K562 (cell line): ENCODE data around the gene UGT3A2. TPM values are rescaled to one million over a fixed set of nuclear protein-coding genes. Genes with fewer than 3 reads are reported as not detected.

Experiments used
- ATAC-seq: fragments of 200-7000 bp; cut with Tn5 transposase; 3 replicates; pipeline ENCODE4 v1.9.1; 2020; ENCODE audit warnings: moderate library complexity
- BruUV-seq: library from RNA; stranded (reverse); fragments of 400-500 nt; replicated peaks from 2 replicates; lab custom pipeline; 2021; lab: Mats Ljungman, UMichigan
- CTCF ChIA-PET: fragments of 300-600 bp; formaldehyde crosslinking; extraction: SDS; loops from one replicate; lab custom pipeline; 2021; ENCODE audit warnings: low intra/inter-chr PET ratio; lab: Yijun Ruan, JAX
- POLR2A ChIA-PET: fragments of 300-600, 350-650 bp; sonication (Branson Sonifier 250); formaldehyde crosslinking; extraction: SDS; loops from one replicate; lab custom pipeline; 2021; ENCODE audit warnings: antibody characterized with exemption, inconsistent platforms; lab: Yijun Ruan, JAX
- DNase-seq, 4 experiments: peaks; one replicate each; pipeline versions ENCODE4 v3.0.0 to v3.0.0-alpha.2; 2011 to 2018; ENCODE audit warnings: low spot score in 3 of 4, mixed read lengths in 3 of 4; ENCODE audit errors: extremely low read depth in 1 of 4
- FAIRE-seq: peaks from 2 replicates; lab custom pipeline; 2011; peaks lifted over from hg19 to GRCh38; lab: Jason Lieb, UNC
- H2AFZ ChIP-seq: 2 replicates; pipeline ENCODE4 v1.6.0; 2011; ENCODE audit warnings: low read depth, low read length, control low read depth, inconsistent platforms
- H3K27ac ChIP-seq: fragments of 200-600 bp; 3 replicates; pipeline ENCODE4 v1.8.0; 2011; ENCODE audit warnings: low read depth, mild to moderate bottlenecking, control low read depth, inconsistent platforms, low read length, moderate library complexity, mixed read lengths; ENCODE audit errors: extremely low read depth
- H3K27me3 ChIP-seq, 2 experiments: fragments of 300-600 bp in 1 of 2; 2 replicates in 1 of 2; 3 replicates in 1 of 2; pipeline versions ENCODE4 v1.6.0 to v1.8.0; 2011; ENCODE audit warnings: inconsistent platforms in 2 of 2, low read length in 2 of 2, mild to moderate bottlenecking in 1 of 2, mixed read lengths in 1 of 2, moderate library complexity in 1 of 2; ENCODE audit not compliant: control insufficient read depth in 2 of 2, insufficient read depth in 2 of 2
- H3K36me3 ChIP-seq: fragments of 300-600 bp; 3 replicates; pipeline ENCODE4 v1.8.0; 2011; ENCODE audit warnings: mild to moderate bottlenecking, low read length, inconsistent platforms; ENCODE audit not compliant: control insufficient read depth, insufficient read depth
- H3K4me1 ChIP-seq, 2 experiments: fragments of 200-600 bp in 1 of 2; replicated peaks in 1 of 2; 2 replicates in 1 of 2; 3 replicates in 1 of 2; pipeline versions ENCODE4 v1.5.1 to v1.8.0; 2011; ENCODE audit warnings: inconsistent platforms in 2 of 2, low read length in 2 of 2, mild to moderate bottlenecking in 1 of 2, mixed read lengths in 1 of 2, moderate library complexity in 1 of 2; ENCODE audit not compliant: control insufficient read depth in 2 of 2, insufficient read depth in 2 of 2
- H3K4me2 ChIP-seq: 2 replicates; pipeline ENCODE4 v1.6.1; 2011; ENCODE audit warnings: low read length, control low read depth, inconsistent platforms, mixed read lengths; ENCODE audit not compliant: insufficient read depth
- H3K4me3 ChIP-seq: fragments of 200-600 bp; sonication (generic), shearing (Covaris generic); 2 replicates; pipeline ENCODE4 v1.5.1; 2016; ENCODE audit warnings: control low read depth, inconsistent platforms
- H3K79me2 ChIP-seq: fragments of 200-600 bp; 3 replicates; pipeline ENCODE4 v1.8.0; 2011; ENCODE audit warnings: low read length, inconsistent platforms; ENCODE audit not compliant: control insufficient read depth, insufficient read depth
- H3K9ac ChIP-seq, 2 experiments: 2 replicates each; pipeline versions ENCODE4 v1.6.0 to v1.6.1; 2011; ENCODE audit warnings: low read depth in 2 of 2, low read length in 2 of 2, control low read depth in 1 of 2, inconsistent platforms in 1 of 2, mild to moderate bottlenecking in 1 of 2, mixed read lengths in 1 of 2; ENCODE audit not compliant: insufficient read depth in 1 of 2
- H3K9me1 ChIP-seq: one replicate; pipeline ENCODE4 v1.6.0; 2011; ENCODE audit warnings: inconsistent platforms, mild to moderate bottlenecking, low read length, moderate library complexity; ENCODE audit not compliant: control insufficient read depth, insufficient read depth
- H3K9me3 ChIP-seq: replicated peaks from 2 replicates; pipeline ENCODE4 v1.5.1; 2011; ENCODE audit warnings: low read depth, low read length, inconsistent platforms; ENCODE audit not compliant: control insufficient read depth, insufficient read depth
- H4K20me1 ChIP-seq: replicated peaks from 2 replicates; pipeline ENCODE4 v1.6.1; 2011; ENCODE audit warnings: low read length, inconsistent platforms, mixed read lengths; ENCODE audit not compliant: control insufficient read depth, insufficient read depth
- L3MBTL2 ChIP-seq: fragments of 450-650 bp; IDR thresholded peaks from 2 replicates; pipeline ENCODE4 v1.6.1; 2016; ENCODE audit warnings: mild to moderate bottlenecking, moderate library complexity
- SFPQ ChIP-seq: fragments of 200-400 bp; formaldehyde crosslinking; IDR thresholded peaks from 2 replicates; pipeline ENCODE4 v1.6.1; 2017; ENCODE audit warnings: mild to moderate bottlenecking, low read depth, low read length, moderate library complexity
- SRF ChIP-seq, 2 experiments: fragments of 250-450, 450-650 bp in 1 of 2; sonication (Bioruptor Pico) in 1 of 2; sonication (generic) in 1 of 2; formaldehyde crosslinking; IDR thresholded peaks; 2 replicates each; pipeline versions ENCODE4 v1.5.0 to v1.5.1; 2020 to 2022; ENCODE audit warnings: mild to moderate bottlenecking in 1 of 2, missing genetic modification reagents in 1 of 2
- TRIM24 ChIP-seq, 2 experiments: fragments of 450-650 bp; IDR thresholded peaks; 2 replicates each; pipeline ENCODE4 v1.6.1; 2016
- ZNF124 ChIP-seq: sonication (generic); formaldehyde crosslinking; IDR thresholded peaks from 2 replicates; pipeline ENCODE4 v1.8.1; 2022; ENCODE audit warnings: missing genetic modification reagents
- WGBS: fragments of 100-300 bp; shearing (Covaris generic); methylation state at CpG from one replicate; pipeline ENCODE4 v1.1.6; 2016; ENCODE audit warnings: low coverage, mixed read lengths; ENCODE audit not compliant: insufficient coverage; ENCODE audit errors: missing lambda C conversion rate; 5-methylcytosine and 5-hydroxymethylcytosine counted together
- in situ Hi-C: fragments of 300-500 bp; cut with MboI; formaldehyde crosslinking; loops from 4 replicates; pipeline ENCODE4 v1.15.0; 2018; ENCODE audit warnings: inconsistent platforms, mixed read lengths
- intact Hi-C: fragments of 100-400 bp; cut with micrococcal nuclease; formaldehyde crosslinking; loops from 2 replicates; pipeline ENCODE4 v1.14.2; 2022
- polyA plus RNA-seq, 8 experiments: library from polyadenylated mRNA; depleted of rRNA in 4 of 8; stranded (reverse) in 5 of 8; unstranded in 3 of 8; fragments of >200 nt; fragmentation: Nextera tagmentation in 2 of 8; fragmentation: Illumina TruSeq in 1 of 8; extraction: Ambion mirVana in 2 of 8; extraction: Trizol in 1 of 8; gene quantifications; 2 replicates each; pipeline versions ENCODE4 v1.2.1 to v1.2.3, GENCODE V29; 2011 to 2014; ENCODE audit warnings: inconsistent platforms in 1 of 8, missing spikeins in 1 of 8
- total RNA-seq, 7 experiments: library from RNA; depleted of rRNA in 6 of 7; stranded (reverse); fragments of >200 nt in 6 of 7; fragmentation: Illumina TruSeq in 2 of 7; extraction: Trizol in 2 of 7; gene quantifications; 2 replicates each; pipeline versions ENCODE4 v1.2.1 to v1.2.3, GENCODE V29; 2011 to 2021; ENCODE audit warnings: low replicate concordance in 1 of 7

UGT3A2 gene
- total and polyA plus RNA-seq, 9 of the 15 experiments (the other 6 are each of a cell fraction or from before 2014, with no cell fraction given): not detected

- Histone ChIP-seq H3K79me2 (no peaks in the 10 kb centered on the region), H3K4me2 (no peak overlapping the region), H2AFZ (no peak overlapping the region), H3K36me3 (no peaks in the 10 kb centered on the region), H3K9me3 (no peaks in the 10 kb centered on the region), H3K4me1 (no peaks in the 10 kb centered on the region), H3K27ac (no peak overlapping the region), H3K9ac (no peak overlapping the region), H3K9me1 (no peaks in the 10 kb centered on the region), H4K20me1 (no peaks in the 10 kb centered on the region), H3K27me3 (no peaks in the 10 kb centered on the region), H3K4me3 (no peak overlapping the region)
- TF ChIP-seq TRIM24 (IDR thresholded peaks at IDR 0.05): no peak
- no peak for TF ChIP-seq L3MBTL2
- TF ChIP-seq SFPQ: no peak
- no peak for DNase-seq
- ChIA-PET CTCF (no interaction called here), POLR2A (no interaction called here)
- no peak for ATAC-seq
- FAIRE-seq: no peak
- in situ Hi-C loops (no loop called here), intact Hi-C loops (no loop called here)
- BruUV-seq: no TSS peak
- WGBS: 5% methylated on average over 1 of the region's 1 CpG
Measured at GRCh38 chr5:36029914-36030313, 36.8 kb downstream of the UGT3A2 start.

- Histone ChIP-seq H3K79me2 (no peaks in the 10 kb centered on the region), H2AFZ (no peak overlapping the region), H4K20me1 (no peaks in the 10 kb centered on the region), H3K4me2 (no peak overlapping the region), H3K9ac (no peak overlapping the region), H3K9me3 (no peaks in the 10 kb centered on the region), H3K27me3 (no peaks in the 10 kb centered on the region), H3K36me3 (no peaks in the 10 kb centered on the region), H3K27ac (no peak overlapping the region), H3K4me1 (no peaks in the 10 kb centered on the region), H3K4me3 (no peak overlapping the region), H3K9me1 (no peaks in the 10 kb centered on the region)
- no TSS peak for BruUV-seq
- no peak for ATAC-seq
- DNase-seq: no peak
- intact Hi-C loops (no loop called here), in situ Hi-C loops (no loop called here)
- no peak for TF ChIP-seq ZNF124
- TF ChIP-seq SRF (CRISPR knock-in tag; IDR thresholded peaks at IDR 0.05): no peak
- no peak for FAIRE-seq
- POLR2A ChIA-PET: no interaction called here
- CTCF ChIA-PET: no interaction called here
- WGBS: 0% methylated on average over 5 of the region's 5 CpGs
Measured at GRCh38 chr5:36028816-36029465, 37.7 kb downstream of the UGT3A2 start.
